Endodermal cell (in vitro differentiated cells): ENCODE results near the gene HLX. TPM values are rescaled to one million over a fixed set of nuclear protein-coding genes. Genes with fewer than 3 reads are reported as not detected.

Source experiments
- DNase-seq: peaks from one replicate; pipeline ENCODE4 v3.0.0-alpha.2; 2017
- H3K27ac ChIP-seq: 2 replicates; pipeline ENCODE4 v1.5.1; 2013; ENCODE audit warnings: mild to moderate bottlenecking, low read depth, low read length, moderate library complexity
- H3K27me3 ChIP-seq: 2 replicates; pipeline ENCODE4 v1.6.1; 2013; ENCODE audit warnings: mild to moderate bottlenecking, low read length, moderate library complexity; ENCODE audit not compliant: insufficient read depth, control insufficient read depth, poor library complexity, severe bottlenecking
- H3K36me3 ChIP-seq: 2 replicates; pipeline ENCODE4 v1.7.0; 2013; ENCODE audit warnings: mild to moderate bottlenecking, low read length, moderate library complexity; ENCODE audit not compliant: control insufficient read depth, insufficient read depth
- H3K4me1 ChIP-seq: one replicate; pipeline ENCODE4 v1.7.0; 2013; ENCODE audit warnings: low read length; ENCODE audit not compliant: control insufficient read depth, insufficient read depth
- H3K4me3 ChIP-seq: 2 replicates; pipeline ENCODE4 v1.5.1; 2013; ENCODE audit warnings: mild to moderate bottlenecking, low read length, moderate library complexity
- H3K9ac ChIP-seq: 2 replicates; pipeline ENCODE4 v1.6.1; 2013; ENCODE audit warnings: mild to moderate bottlenecking, low read length, moderate library complexity; ENCODE audit not compliant: poor library complexity, severe bottlenecking; ENCODE audit errors: extremely low read depth
- H3K9me3 ChIP-seq: 2 replicates; pipeline ENCODE4 v1.6.1; 2013; ENCODE audit warnings: mild to moderate bottlenecking, low read length, moderate library complexity; ENCODE audit not compliant: control insufficient read depth
- H3K27ac Mint-ChIP-seq: 2 replicates; pipeline ENCODE4 v1.8.0; 2020; ENCODE audit warnings: mixed read lengths
- H3K27me3 Mint-ChIP-seq: 2 replicates; pipeline ENCODE4 v1.8.0; 2021; ENCODE audit warnings: mild to moderate bottlenecking, mixed read lengths; ENCODE audit not compliant: insufficient read depth
- H3K36me3 Mint-ChIP-seq: 2 replicates; pipeline ENCODE4 v1.8.0; 2020; ENCODE audit warnings: low read depth, mixed read lengths
- H3K4me1 Mint-ChIP-seq: 2 replicates; pipeline ENCODE4 v1.8.0; 2020; ENCODE audit warnings: mixed read lengths
- H3K4me3 Mint-ChIP-seq: 2 replicates; pipeline ENCODE4 v1.8.0; 2020; ENCODE audit warnings: mild to moderate bottlenecking, moderate library complexity, mixed read lengths
- H3K9me3 Mint-ChIP-seq: 2 replicates; pipeline ENCODE4 v1.8.0; 2020; ENCODE audit warnings: mild to moderate bottlenecking, mixed read lengths
- CTCF ChIP-seq: fragments of 200-600 bp; sonication (generic); conservative IDR thresholded peaks from 2 replicates; pipeline ENCODE4 v1.5.0; 2021; ENCODE audit warnings: antibody characterized with exemption, mild to moderate bottlenecking
- WGBS, 2 experiments: methylation state at CpG; one replicate each; pipeline versions ENCODE4 v1.1.5 to v1.1.7; 2013; ENCODE audit warnings: missing lambda C conversion rate in 2 of 2, mixed read lengths in 1 of 2; ENCODE audit not compliant: insufficient coverage in 1 of 2, insufficient read length in 1 of 2; 5-methylcytosine and 5-hydroxymethylcytosine counted together
- total RNA-seq, 2 donors: library from RNA; stranded (reverse); fragmentation: NEBNext Ultra II Directional in 1 of 2; extraction: Animal tissue kit (Norgen Biotek cat#: 25700) in 1 of 2; gene quantifications; 2 replicates in 1 of 2; 3 replicates in 1 of 2; pipeline ENCODE4 v1.2.1, GENCODE V29; 2021

HLX gene
- total RNA-seq, 2 donors from 2014 or later: 2.9 to 5.0 TPM

- Mint-ChIP-seq H3K27me3 (peaks cover 39% of the 10 kb centered on the region), H3K36me3 (no peaks in the 10 kb centered on the region), H3K4me3 (no peak overlapping the region), H3K4me1 (peaks cover 45% of the 10 kb centered on the region), H3K9me3 (no peaks in the 10 kb centered on the region), H3K27ac (no peak overlapping the region)
- Histone ChIP-seq H3K9me3 (no peaks in the 10 kb centered on the region), H3K9ac (no peak overlapping the region), H3K27me3 (peaks cover 28% of the 10 kb centered on the region), H3K36me3 (no peaks in the 10 kb centered on the region), H3K4me3 (no peak overlapping the region), H3K4me1 (no peaks in the 10 kb centered on the region), H3K27ac (no peak overlapping the region)
- WGBS, 2 experiments: 86 to 98% methylated on average over 2 of the region's 2 CpGs
- no peak for DNase-seq
- no peak for TF ChIP-seq CTCF
These were observed 38.4 kb downstream of the HLX start for GRCh38 chr1:220917535-220918209.

GRCh38 chr1:220918285-220918951 is 39.2 kb downstream of the HLX start:
- H3K36me3 Mint-ChIP-seq: no peaks in the 10 kb centered on the region
- H3K27ac ChIP-seq: no peak overlapping the region
- H3K4me1 Mint-ChIP-seq: peaks cover 45% of the 10 kb centered on the region
- DNase-seq: no peak
- peaks cover 28% of the 10 kb centered on the region for H3K27me3 ChIP-seq
- no peak overlapping the region for H3K4me3 Mint-ChIP-seq
- H3K4me1 ChIP-seq: no peaks in the 10 kb centered on the region
- peaks cover 37% of the 10 kb centered on the region for H3K27me3 Mint-ChIP-seq
- H3K36me3 ChIP-seq: no peaks in the 10 kb centered on the region
- TF ChIP-seq CTCF: no peak
- WGBS, 2 experiments: 30 to 100% methylated on average over 1 of the region's 1 CpG
- no peak overlapping the region for H3K9ac ChIP-seq
- H3K9me3 ChIP-seq: no peaks in the 10 kb centered on the region
- H3K4me3 ChIP-seq: no peak overlapping the region
- no peak overlapping the region for H3K27ac Mint-ChIP-seq
- H3K9me3 Mint-ChIP-seq: no peaks in the 10 kb centered on the region

- no peak overlapping the region for H3K27ac ChIP-seq
- Mint-ChIP-seq H3K36me3 (no peaks in the 10 kb centered on the region), H3K4me1 (peaks cover 35% of the 10 kb centered on the region), H3K4me3 (no peak overlapping the region), H3K27ac (no peak overlapping the region), H3K9me3 (peaks cover 3% of the 10 kb centered on the region), H3K27me3 (peaks cover 13% of the 10 kb centered on the region)
- no peaks in the 10 kb centered on the region for H3K9me3 ChIP-seq
- H3K36me3 ChIP-seq: no peaks in the 10 kb centered on the region
- H3K27me3 ChIP-seq: peaks cover 17% of the 10 kb centered on the region
- no peak for DNase-seq
- H3K4me3 ChIP-seq: no peak overlapping the region
- WGBS, 2 experiments: 92 to 100% methylated on average over 2 of the region's 2 CpGs
- no peaks in the 10 kb centered on the region for H3K4me1 ChIP-seq
- H3K9ac ChIP-seq: no peak overlapping the region
- TF ChIP-seq CTCF: no peak
These were observed 41.7 kb downstream of the HLX start for GRCh38 chr1:220920967-220921366.
